Activated CD4-positive, alpha-beta T cell treated with anti-CD3 and anti-CD28 coated beads for 36 hours (primary cell): ENCODE data around the gene YJEFN3. TPM values are rescaled to one million over a fixed set of nuclear protein-coding genes. Genes with fewer than 3 reads are reported as not detected.
A peak's percentile ranks its signal among the peaks of the same experiment; 100 is the strongest.

Source experiments
- ATAC-seq: fragments of 200-7000 bp; cut with Tn5 transposase; one replicate; pipeline ENCODE4 v1.10.0; 2021; ENCODE audit warnings: mild to moderate bottlenecking, moderate library complexity
- CTCF ChIA-PET: fragments of 350-600 bp; sonication (Branson Sonifier 250); formaldehyde crosslinking; loops from one replicate; lab custom pipeline; 2021; ENCODE audit warnings: antibody characterized with exemption; lab: Charles Lee
- POLR2A ChIA-PET: fragments of 350-600 bp; sonication (Branson Sonifier 250); formaldehyde crosslinking; loops from one replicate; lab custom pipeline; 2021; ENCODE audit warnings: antibody characterized with exemption, inconsistent platforms; lab: Charles Lee
- DNase-seq: peaks from one replicate; pipeline ENCODE4 v3.0.0-alpha.2; 2020
- H3K27ac Mint-ChIP-seq: one replicate; pipeline ENCODE4 v1.8.0; 2021; ENCODE audit warnings: mixed read lengths
- H3K27me3 Mint-ChIP-seq: one replicate; pipeline ENCODE4 v1.8.0; 2021; ENCODE audit warnings: mixed read lengths
- H3K36me3 Mint-ChIP-seq: one replicate; pipeline ENCODE4 v1.8.0; 2021; ENCODE audit warnings: low read depth, mixed read lengths
- H3K4me1 Mint-ChIP-seq: one replicate; pipeline ENCODE4 v1.8.0; 2021; ENCODE audit warnings: mixed read lengths
- H3K4me3 Mint-ChIP-seq: one replicate; pipeline ENCODE4 v1.8.0; 2021; ENCODE audit warnings: mild to moderate bottlenecking, moderate library complexity, mixed read lengths
- H3K9me3 Mint-ChIP-seq: one replicate; pipeline ENCODE4 v1.8.0; 2021; ENCODE audit warnings: low read depth, mixed read lengths
- intact Hi-C, 2 experiments: fragments of 100-400 bp; cut with DNase I in 1 of 2; cut with micrococcal nuclease in 1 of 2; formaldehyde crosslinking; loops; one replicate each; pipeline versions ENCODE4 v1.14.2 to v1.15.1; 2022 to 2024; cut with DNase I, micrococcal nuclease
- total RNA-seq, 2 experiments: library from RNA; stranded (reverse); gene quantifications; one replicate each; pipeline ENCODE4 v1.2.3, GENCODE V29; 2021

The YJEFN3 gene
- total RNA-seq, 2 experiments from 2014 or later: 10.7 to 11.4 TPM

- no peaks in the 10 kb centered on the region for H3K27me3 Mint-ChIP-seq
- H3K9me3 Mint-ChIP-seq: peaks cover 2% of the 10 kb centered on the region
- CTCF ChIA-PET: no interaction called here
- intact Hi-C loops: no loop called here
- peaks cover 3% of the 10 kb centered on the region for H3K4me1 Mint-ChIP-seq
- H3K4me3 Mint-ChIP-seq: no peak overlapping the region
- H3K36me3 Mint-ChIP-seq: no peaks in the 10 kb centered on the region
- ATAC-seq: no peak
- no peak for DNase-seq
- POLR2A ChIA-PET: no interaction called here
- no peak overlapping the region for H3K27ac Mint-ChIP-seq
These were observed 21.2 kb downstream of the YJEFN3 start for GRCh38 chr19:19549804-19550464.

DNA sequence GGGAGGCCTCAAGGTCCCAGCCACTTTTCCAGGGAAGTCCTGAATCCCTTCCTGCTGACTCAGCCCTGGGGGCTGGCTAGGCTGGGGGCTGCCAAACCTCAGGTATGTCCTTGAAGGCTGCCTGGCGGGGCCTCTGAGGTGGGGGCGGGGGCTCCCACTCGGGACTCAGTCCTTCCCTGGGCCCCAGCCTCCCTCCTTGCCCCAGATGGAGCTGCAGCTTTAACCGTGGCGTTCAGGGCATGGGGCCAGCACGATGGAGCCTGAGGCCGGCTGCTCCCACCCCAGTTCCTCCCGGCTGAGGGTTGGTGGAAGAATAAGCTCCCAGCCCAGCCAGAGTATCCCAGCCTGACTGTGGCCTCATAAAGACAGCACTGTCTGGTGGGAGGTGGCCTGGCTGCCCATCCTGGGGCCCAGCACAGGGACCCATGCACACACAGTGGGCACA is 21.8 kb downstream of the YJEFN3 start:
- no peaks in the 10 kb centered on the region for H3K36me3 Mint-ChIP-seq
- ChIA-PET POLR2A (no interaction called here), CTCF (interaction anchor here (0.7 to 1.0 kb wide), 4 partner anchors 9 to 57 kb away, joined by 3 to 4 read pairs (median 3); no protein-coding TSS in a partner anchor)
- intact Hi-C loops: no loop called here
- no peak overlapping the region for H3K4me3 Mint-ChIP-seq
- H3K27ac Mint-ChIP-seq: no peak overlapping the region
- ATAC-seq (no peak), DNase-seq (no peak)
- H3K4me1 Mint-ChIP-seq: peaks cover 3% of the 10 kb centered on the region
- no peaks in the 10 kb centered on the region for H3K27me3 Mint-ChIP-seq
- H3K9me3 Mint-ChIP-seq: peaks cover 2% of the 10 kb centered on the region

GRCh38 chr19:19550972-19551852 is 22.5 kb downstream of the YJEFN3 start:
- Mint-ChIP-seq H3K36me3 (no peaks in the 10 kb centered on the region), H3K4me3 (no peak overlapping the region), H3K27ac (no peak overlapping the region), H3K4me1 (peaks cover 3% of the 10 kb centered on the region), H3K27me3 (no peaks in the 10 kb centered on the region), H3K9me3 (peaks cover 2% of the 10 kb centered on the region)
- ChIA-PET POLR2A (interaction anchor here (1.0 kb wide), 1 partner anchor 9 kb away, joined by 3 read pairs; no protein-coding TSS in a partner anchor), CTCF (interaction anchor here (0.7 to 7.5 kb wide), 7 partner anchors 9 to 186 kb away, joined by 3 to 48 read pairs (median 3); no protein-coding TSS in a partner anchor)
- intact Hi-C loops: no loop called here
- ATAC-seq: no peak
- DNase-seq: no peak

- Mint-ChIP-seq H3K27ac (no peak overlapping the region), H3K9me3 (peaks cover 2% of the 10 kb centered on the region), H3K4me3 (no peak overlapping the region), H3K27me3 (no peaks in the 10 kb centered on the region), H3K4me1 (peaks cover 3% of the 10 kb centered on the region), H3K36me3 (no peaks in the 10 kb centered on the region)
- ChIA-PET POLR2A (interaction anchor here (0.8 to 1.0 kb wide), 2 partner anchors 8 to 63 kb away, joined by 3 read pairs; no protein-coding TSS in a partner anchor), CTCF (interaction anchor here (0.6 to 7.5 kb wide), 5 partner anchors 12 to 187 kb away, joined by 3 to 48 read pairs (median 5); no protein-coding TSS in a partner anchor)
- ATAC-seq (no peak), DNase-seq (no peak)
- intact Hi-C loops: no loop called here
These were observed 23.1 kb downstream of the YJEFN3 start for GRCh38 chr19:19551853-19552192.

DNA sequence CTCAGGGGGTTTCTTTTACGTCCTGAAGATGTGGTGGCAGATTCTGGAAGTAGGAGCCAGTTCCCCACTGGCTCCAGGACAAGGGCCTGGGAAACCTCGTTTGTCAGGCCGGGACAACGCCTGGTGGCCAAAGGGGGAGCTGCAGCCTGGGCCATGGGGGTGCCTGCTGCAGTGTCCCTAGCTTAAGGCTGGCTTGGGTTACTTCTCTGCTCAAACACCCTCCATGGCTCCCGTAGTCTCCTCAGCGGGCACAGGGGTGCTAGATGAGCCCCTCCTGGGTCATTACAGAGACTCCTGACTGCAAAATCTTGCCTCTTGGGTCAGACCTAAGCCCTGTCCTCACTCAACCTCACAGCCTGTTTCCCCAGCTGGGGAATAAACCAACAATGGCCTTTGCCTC is 24.1 kb downstream of the YJEFN3 start:
- Mint-ChIP-seq H3K27ac (no peak overlapping the region), H3K36me3 (no peaks in the 10 kb centered on the region), H3K9me3 (peaks cover 2% of the 10 kb centered on the region), H3K27me3 (no peaks in the 10 kb centered on the region), H3K4me1 (peaks cover 3% of the 10 kb centered on the region), H3K4me3 (no peak overlapping the region)
- ATAC-seq: peak; percentile 66
- intact Hi-C loops: no loop called here
- DNase-seq: peak; percentile 56
- ChIA-PET CTCF (interaction anchor here (0.5 to 7.5 kb wide), 20 partner anchors 12 to 346 kb away, joined by 3 to 48 read pairs (median 4); partner anchors contain the start of gene TSSK6), POLR2A (no interaction called here)

- POLR2A ChIA-PET: no interaction called here
- CTCF ChIA-PET: interaction anchor here (0.6 to 7.5 kb wide), 28 partner anchors 12 to 218 kb away, joined by 3 to 48 read pairs (median 4); partner anchors contain the start of gene NDUFA13
- no peaks in the 10 kb centered on the region for H3K27me3 Mint-ChIP-seq
- no peak overlapping the region for H3K4me3 Mint-ChIP-seq
- peaks cover 2% of the 10 kb centered on the region for H3K9me3 Mint-ChIP-seq
- intact Hi-C loops: loop anchor here in 1 of 2 experiments (1.0 kb wide), 1 partner anchor 21 kb away; no protein-coding TSS in a partner anchor
- H3K27ac Mint-ChIP-seq: no peak overlapping the region
- H3K4me1 Mint-ChIP-seq: peaks cover 3% of the 10 kb centered on the region
- ATAC-seq: no peak
- no peak for DNase-seq
- H3K36me3 Mint-ChIP-seq: no peaks in the 10 kb centered on the region
These were observed 25.0 kb downstream of the YJEFN3 start for GRCh38 chr19:19553670-19554069.

- ChIA-PET CTCF (interaction anchor here (0.6 to 7.5 kb wide), 30 partner anchors 11 to 217 kb away, joined by 3 to 48 read pairs (median 4); partner anchors contain the start of gene NDUFA13), POLR2A (no interaction called here)
- intact Hi-C loops: loop anchor here in 1 of 2 experiments (1.0 kb wide), 1 partner anchor 22 kb away; no protein-coding TSS in a partner anchor
- ATAC-seq (peak; percentile 78), DNase-seq (peak; percentile 82)
- H3K4me1 Mint-ChIP-seq: peaks cover 7% of the 10 kb centered on the region
- no peaks in the 10 kb centered on the region for H3K27me3 Mint-ChIP-seq
- H3K27ac Mint-ChIP-seq: no peak overlapping the region
- H3K36me3 Mint-ChIP-seq: no peaks in the 10 kb centered on the region
- peaks cover 2% of the 10 kb centered on the region for H3K9me3 Mint-ChIP-seq
- no peak overlapping the region for H3K4me3 Mint-ChIP-seq
These were observed 25.6 kb downstream of the YJEFN3 start for GRCh38 chr19:19554074-19555023.

DNA sequence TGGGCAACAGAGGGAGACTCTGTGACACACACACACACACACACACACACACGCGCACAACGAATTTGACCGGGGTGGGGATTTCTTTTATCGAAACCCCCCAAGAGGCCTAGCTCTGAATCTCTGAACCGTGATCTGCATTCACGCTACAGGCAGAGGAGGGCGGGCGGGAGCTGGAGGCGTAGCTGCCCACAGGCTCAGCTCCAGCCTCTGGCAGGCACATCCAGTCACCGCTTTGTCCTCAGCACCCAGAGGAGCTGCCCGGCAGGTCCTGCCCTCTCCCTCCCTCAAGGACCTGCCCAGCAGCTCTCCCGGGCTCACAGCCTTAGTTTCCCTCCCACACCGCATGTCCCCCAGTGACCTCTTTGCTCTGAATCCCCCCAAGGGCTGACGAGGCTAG is 29.3 kb downstream of the YJEFN3 start:
- H3K27ac Mint-ChIP-seq: no peak overlapping the region
- peaks cover 2% of the 10 kb centered on the region for H3K36me3 Mint-ChIP-seq
- no peak for DNase-seq
- H3K9me3 Mint-ChIP-seq: no peaks in the 10 kb centered on the region
- H3K4me3 Mint-ChIP-seq: no peak overlapping the region
- H3K27me3 Mint-ChIP-seq: no peaks in the 10 kb centered on the region
- intact Hi-C loops: no loop called here
- no peak for ATAC-seq
- ChIA-PET CTCF (interaction anchor here (7.5 kb wide), 1 partner anchor 26 kb away, joined by 48 read pairs; no protein-coding TSS in a partner anchor), POLR2A (interaction anchor here (0.6 kb wide), 1 partner anchor 470 kb away, joined by 3 read pairs; no protein-coding TSS in a partner anchor)
- peaks cover 18% of the 10 kb centered on the region for H3K4me1 Mint-ChIP-seq

- intact Hi-C loops: no loop called here
- ATAC-seq (no peak), DNase-seq (no peak)
- H3K27ac Mint-ChIP-seq: no peak overlapping the region
- POLR2A ChIA-PET: interaction anchor here (0.6 kb wide), 1 partner anchor 469 kb away, joined by 3 read pairs; no protein-coding TSS in a partner anchor
- H3K4me3 Mint-ChIP-seq: no peak overlapping the region
- H3K4me1 Mint-ChIP-seq: peaks cover 18% of the 10 kb centered on the region
- no peaks in the 10 kb centered on the region for H3K27me3 Mint-ChIP-seq
- peaks cover 2% of the 10 kb centered on the region for H3K36me3 Mint-ChIP-seq
- no peaks in the 10 kb centered on the region for H3K9me3 Mint-ChIP-seq
- CTCF ChIA-PET: no interaction called here
These were observed 29.9 kb downstream of the YJEFN3 start for GRCh38 chr19:19558636-19559035.

GRCh38 chr19:19559931-19560330 is 31.2 kb downstream of the YJEFN3 start:
- no peaks in the 10 kb centered on the region for H3K9me3 Mint-ChIP-seq
- H3K36me3 Mint-ChIP-seq: peaks cover 9% of the 10 kb centered on the region
- no peak for ATAC-seq
- no peak overlapping the region for H3K27ac Mint-ChIP-seq
- H3K27me3 Mint-ChIP-seq: no peaks in the 10 kb centered on the region
- ChIA-PET POLR2A (interaction anchor here (0.8 kb wide), 1 partner anchor 9 kb away, joined by 3 read pairs; no protein-coding TSS in a partner anchor), CTCF (interaction anchor here (0.8 to 1.9 kb wide), 6 partner anchors 9 to 400 kb away, joined by 3 to 8 read pairs (median 4); no protein-coding TSS in a partner anchor)
- intact Hi-C loops: no loop called here
- DNase-seq: no peak
- H3K4me3 Mint-ChIP-seq: no peak overlapping the region
- peaks cover 15% of the 10 kb centered on the region for H3K4me1 Mint-ChIP-seq
